B cell (primary cell): Measurements from ENCODE around the gene FKBP10. TPM values are rescaled to one million over a fixed set of nuclear protein-coding genes. Genes with fewer than 3 reads are reported as not detected.

Experiments used
- ATAC-seq: fragments of 200-7000 bp; cut with Tn5 transposase; one replicate; pipeline ENCODE4 v1.10.0; 2021; ENCODE audit warnings: low read depth, mild to moderate bottlenecking, moderate number of reproducible peaks, moderate library complexity
- CTCF ChIA-PET: fragments of 350-600 bp; sonication (Branson Sonifier 250); formaldehyde crosslinking; loops from one replicate; lab custom pipeline; 2021; ENCODE audit warnings: antibody characterized with exemption, inconsistent platforms; lab: Charles Lee
- POLR2A ChIA-PET: fragments of 350-600 bp; sonication (Branson Sonifier 250); formaldehyde crosslinking; loops from one replicate; lab custom pipeline; 2021; ENCODE audit warnings: antibody characterized with exemption; lab: Charles Lee
- DNase-seq: peaks from one replicate; pipeline ENCODE4 v3.0.0; 2013
- H2AFZ ChIP-seq: 2 replicates; pipeline ENCODE4 v1.6.1; 2012; ENCODE audit warnings: mild to moderate bottlenecking, low read depth, low read length; ENCODE audit not compliant: insufficient read depth, poor library complexity, severe bottlenecking
- H3K27ac ChIP-seq, 2 donors: 1 replicate in 1 of 2; 2 replicates in 1 of 2; pipeline ENCODE4 v1.5.1; 2012 to 2013; ENCODE audit warnings: low read length in 2 of 2, mild to moderate bottlenecking in 2 of 2, moderate library complexity in 1 of 2
- H3K27me3 ChIP-seq, 4 experiments: fragments of 200-600 bp in 1 of 4; sonication (generic) in 1 of 4; replicated peaks in 1 of 4; 1 replicate in 2 of 4; 2 replicates in 2 of 4; pipeline versions ENCODE4 v1.6.1 to v1.7.0; 2013 to 2016; ENCODE audit warnings: low read length in 3 of 4, mild to moderate bottlenecking in 2 of 4, mixed read lengths in 1 of 4, moderate library complexity in 1 of 4; ENCODE audit not compliant: insufficient read depth in 4 of 4, control insufficient read depth in 3 of 4; ENCODE audit errors: control extremely low read depth in 1 of 4
- H3K36me3 ChIP-seq, 2 experiments: replicated peaks in 1 of 2; 1 replicate in 1 of 2; 2 replicates in 1 of 2; pipeline versions ENCODE4 v1.6.1 to v1.7.1; 2013; ENCODE audit warnings: low read length in 1 of 2; ENCODE audit not compliant: insufficient read depth in 2 of 2, control insufficient read depth in 1 of 2; ENCODE audit errors: control extremely low read depth in 1 of 2, extremely low read depth in 1 of 2
- H3K4me1 ChIP-seq, 2 donors: fragments of 200-600 bp in 1 of 2; sonication (generic) in 1 of 2; 1 replicate in 1 of 2; 2 replicates in 1 of 2; pipeline versions ENCODE4 v1.5.1 to v1.6.1; 2013 to 2017; ENCODE audit warnings: low read length in 2 of 2; ENCODE audit not compliant: control insufficient read depth in 2 of 2, insufficient read depth in 2 of 2
- H3K4me2 ChIP-seq: replicated peaks from 2 replicates; pipeline ENCODE3; 2012; ENCODE audit warnings: mild to moderate bottlenecking, low read depth, low read length; ENCODE audit not compliant: poor library complexity, severe bottlenecking
- H3K4me3 ChIP-seq, 5 experiments: fragments of 200-600 bp in 1 of 5; sonication (generic) in 1 of 5; 1 replicate in 3 of 5; 2 replicates in 2 of 5; pipeline versions ENCODE4 v1.5.1 to v1.7.0; 2011 to 2016; ENCODE audit warnings: low read length in 4 of 5, mild to moderate bottlenecking in 4 of 5, low read depth in 2 of 5, control low read depth in 1 of 5, moderate library complexity in 1 of 5; ENCODE audit not compliant: insufficient read depth in 1 of 5; ENCODE audit errors: control extremely low read depth in 1 of 5, extremely low read depth in 1 of 5
- H3K79me2 ChIP-seq: fragments of 200-600 bp; sonication (generic); one replicate; pipeline ENCODE4 v1.6.0; 2016; ENCODE audit warnings: low read length; ENCODE audit not compliant: control insufficient read depth, insufficient read depth
- H3K9ac ChIP-seq: fragments of 200-600 bp; sonication (generic); 2 replicates; pipeline ENCODE4 v1.6.1; 2017; ENCODE audit warnings: mild to moderate bottlenecking, low read length, moderate library complexity
- H3K9me3 ChIP-seq, 3 donors: one replicate each; pipeline versions ENCODE4 v1.6.1 to v1.7.1; 2013; ENCODE audit warnings: low read length in 2 of 3; ENCODE audit not compliant: control insufficient read depth in 2 of 3, insufficient read depth in 1 of 3; ENCODE audit errors: control extremely low read depth in 1 of 3
- H4K20me1 ChIP-seq: 2 replicates; pipeline ENCODE4 v1.6.0; 2012; ENCODE audit warnings: mild to moderate bottlenecking, low read length; ENCODE audit not compliant: insufficient read depth, control insufficient read depth, poor library complexity, severe bottlenecking
- H3K27ac Mint-ChIP-seq: one replicate; pipeline ENCODE4 v1.8.0; 2021; ENCODE audit warnings: mixed read lengths
- H3K27me3 Mint-ChIP-seq: one replicate; pipeline ENCODE4 v1.8.0; 2021; ENCODE audit warnings: mixed read lengths
- H3K4me1 Mint-ChIP-seq: one replicate; pipeline ENCODE4 v1.8.0; 2021; ENCODE audit warnings: mixed read lengths
- H3K4me3 Mint-ChIP-seq: one replicate; pipeline ENCODE4 v1.8.0; 2021; ENCODE audit warnings: mixed read lengths
- H3K9me3 Mint-ChIP-seq: one replicate; pipeline ENCODE4 v1.8.0; 2022; ENCODE audit warnings: mixed read lengths; ENCODE audit not compliant: insufficient read depth
- EZH2 ChIP-seq: IDR thresholded peaks from 2 replicates; pipeline ENCODE4 v1.6.1; 2012; ENCODE audit warnings: borderline replicate concordance, low read depth, mild to moderate bottlenecking, moderate library complexity, low read length; ENCODE audit not compliant: insufficient read depth, poor library complexity, severe bottlenecking
- WGBS: methylation state at CpG from one replicate; pipeline ENCODE4 v1.1.5; 2013; ENCODE audit warnings: missing lambda C conversion rate; ENCODE audit not compliant: insufficient coverage; 5-methylcytosine and 5-hydroxymethylcytosine counted together
- intact Hi-C: fragments of 100-400 bp; cut with micrococcal nuclease; formaldehyde crosslinking; loops from one replicate; pipeline ENCODE4 v1.10.0; 2022
- polyA plus RNA-seq: library from polyadenylated mRNA; depleted of rRNA; stranded (reverse); fragments of >200 nt; gene quantifications from 2 replicates; pipeline ENCODE4 v1.2.3, GENCODE V29; 2012
- total RNA-seq, 2 donors: library from RNA; stranded (reverse); fragments of 120-200 nt in 1 of 2; gene quantifications; 1 replicate in 1 of 2; 2 replicates in 1 of 2; pipeline versions ENCODE4 v1.2.3 to v1.2.4, GENCODE V29; 2013 to 2022
- TF ChIP-seq, protein P1 (sequence below): fragments of 200-600 bp; IDR thresholded peaks from one replicate; pipeline ENCODE4 v1.8.0; 2022; ENCODE audit warnings: antibody characterized with exemption, mild to moderate bottlenecking

Gene FKBP10
- total and polyA plus RNA-seq, 2 donors (not counting 1 experiment from before 2014, with no cell fraction given): 0.21 to 0.34 TPM

DNA sequence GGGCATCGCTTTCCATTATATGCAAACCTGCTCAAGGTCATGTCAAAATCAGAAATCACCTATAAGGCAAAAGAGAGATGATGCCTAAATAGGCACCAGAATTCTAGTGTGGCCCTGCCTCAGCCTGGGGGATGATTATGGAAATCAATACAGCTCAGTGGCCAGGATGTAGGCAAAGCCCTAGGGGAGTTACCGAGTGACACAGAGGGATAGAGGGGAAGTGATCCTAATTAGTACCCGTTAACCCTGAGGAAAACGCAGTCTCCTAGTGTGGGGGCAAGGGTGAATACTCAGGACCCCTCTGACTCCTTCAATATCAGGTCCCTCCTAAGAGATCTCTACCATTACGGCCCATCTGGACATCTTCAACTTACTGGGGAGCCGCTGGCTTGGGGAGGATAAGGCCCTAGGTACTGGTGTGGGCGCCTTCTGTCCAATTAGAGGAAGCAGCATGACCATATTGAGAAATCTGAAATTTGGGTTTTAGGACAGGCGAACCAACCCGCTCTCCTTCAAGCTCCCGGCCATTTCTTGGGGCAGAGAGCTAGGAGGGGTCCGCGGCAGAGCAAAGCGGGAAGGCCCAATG, 22.5 kb downstream of the FKBP10 start:
- Histone ChIP-seq H3K4me2 (peak overlapping the region; percentile 90), H3K9me3 (no peaks in the 10 kb centered on the region), H3K79me2 (peaks cover 7% of the 10 kb centered on the region), H3K4me3 (peak overlapping the region; percentile 21 to 80 (median 67)), H3K27ac (peak overlapping the region in 1 of 2 donors; percentile 62), H3K9ac (peak overlapping the region; percentile 88), H4K20me1 (no peaks in the 10 kb centered on the region), H2AFZ (peak overlapping the region; percentile 97), H3K4me1 (peaks cover 12 to 14% of the 10 kb centered on the region in 2 donors), H3K27me3 (peaks cover 0 to 13% (median 0%) of the 10 kb centered on the region in 4 experiments), H3K36me3 (peaks cover 0 to 19% of the 10 kb centered on the region in 2 experiments)
- DNase-seq: no peak
- no peak for TF ChIP-seq EZH2
- TF ChIP-seq, protein P1, sequence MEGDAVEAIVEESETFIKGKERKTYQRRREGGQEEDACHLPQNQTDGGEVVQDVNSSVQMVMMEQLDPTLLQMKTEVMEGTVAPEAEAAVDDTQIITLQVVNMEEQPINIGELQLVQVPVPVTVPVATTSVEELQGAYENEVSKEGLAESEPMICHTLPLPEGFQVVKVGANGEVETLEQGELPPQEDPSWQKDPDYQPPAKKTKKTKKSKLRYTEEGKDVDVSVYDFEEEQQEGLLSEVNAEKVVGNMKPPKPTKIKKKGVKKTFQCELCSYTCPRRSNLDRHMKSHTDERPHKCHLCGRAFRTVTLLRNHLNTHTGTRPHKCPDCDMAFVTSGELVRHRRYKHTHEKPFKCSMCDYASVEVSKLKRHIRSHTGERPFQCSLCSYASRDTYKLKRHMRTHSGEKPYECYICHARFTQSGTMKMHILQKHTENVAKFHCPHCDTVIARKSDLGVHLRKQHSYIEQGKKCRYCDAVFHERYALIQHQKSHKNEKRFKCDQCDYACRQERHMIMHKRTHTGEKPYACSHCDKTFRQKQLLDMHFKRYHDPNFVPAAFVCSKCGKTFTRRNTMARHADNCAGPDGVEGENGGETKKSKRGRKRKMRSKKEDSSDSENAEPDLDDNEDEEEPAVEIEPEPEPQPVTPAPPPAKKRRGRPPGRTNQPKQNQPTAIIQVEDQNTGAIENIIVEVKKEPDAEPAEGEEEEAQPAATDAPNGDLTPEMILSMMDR: no peak
- Mint-ChIP-seq H3K4me1 (peaks cover 13% of the 10 kb centered on the region), H3K4me3 (peak overlapping the region; percentile 92), H3K27ac (peak overlapping the region; percentile 85), H3K9me3 (no peaks in the 10 kb centered on the region), H3K27me3 (no peaks in the 10 kb centered on the region)
- ChIA-PET CTCF (interaction anchor here (1.0 to 1.1 kb wide), 3 partner anchors 29 to 98 kb away, joined by 3 to 4 read pairs (median 3); no protein-coding TSS in a partner anchor), POLR2A (interaction anchor here (0.6 to 1.1 kb wide), 3 partner anchors 30 to 1933 kb away, joined by 3 to 5 read pairs (median 4); partner anchors contain the start of genes KLHL11 and ODAD4)
- intact Hi-C loops: loop anchor here (1.0 kb wide), 1 partner anchor 30 kb away; the partner anchor contains the start of gene KLHL11
- WGBS: 8% methylated on average over 7 of the region's 13 CpGs
- peak; percentile 31 for ATAC-seq
